ENCODE data around the gene BCL2L13.

Gene BCL2L13

GRCh38 chr22:17777005-17777716, 138.6 kb downstream of the BCL2L13 start:
- in situ Hi-C loops (cut with MboI; ENCODE audit: low sequenced_read_pairs), result no loop called here

GRCh38 chr22:17777717-17778044, 139.1 kb downstream of the BCL2L13 start:
- in situ Hi-C loops (cut with MboI; ENCODE audit: low sequenced_read_pairs), result no loop called here

- in situ Hi-C loops (cut with MboI; ENCODE audit: low sequenced_read_pairs), result no loop called here
Observed at GRCh38 chr22:17778412-17778976, 139.9 kb downstream of the BCL2L13 start.

DNA sequence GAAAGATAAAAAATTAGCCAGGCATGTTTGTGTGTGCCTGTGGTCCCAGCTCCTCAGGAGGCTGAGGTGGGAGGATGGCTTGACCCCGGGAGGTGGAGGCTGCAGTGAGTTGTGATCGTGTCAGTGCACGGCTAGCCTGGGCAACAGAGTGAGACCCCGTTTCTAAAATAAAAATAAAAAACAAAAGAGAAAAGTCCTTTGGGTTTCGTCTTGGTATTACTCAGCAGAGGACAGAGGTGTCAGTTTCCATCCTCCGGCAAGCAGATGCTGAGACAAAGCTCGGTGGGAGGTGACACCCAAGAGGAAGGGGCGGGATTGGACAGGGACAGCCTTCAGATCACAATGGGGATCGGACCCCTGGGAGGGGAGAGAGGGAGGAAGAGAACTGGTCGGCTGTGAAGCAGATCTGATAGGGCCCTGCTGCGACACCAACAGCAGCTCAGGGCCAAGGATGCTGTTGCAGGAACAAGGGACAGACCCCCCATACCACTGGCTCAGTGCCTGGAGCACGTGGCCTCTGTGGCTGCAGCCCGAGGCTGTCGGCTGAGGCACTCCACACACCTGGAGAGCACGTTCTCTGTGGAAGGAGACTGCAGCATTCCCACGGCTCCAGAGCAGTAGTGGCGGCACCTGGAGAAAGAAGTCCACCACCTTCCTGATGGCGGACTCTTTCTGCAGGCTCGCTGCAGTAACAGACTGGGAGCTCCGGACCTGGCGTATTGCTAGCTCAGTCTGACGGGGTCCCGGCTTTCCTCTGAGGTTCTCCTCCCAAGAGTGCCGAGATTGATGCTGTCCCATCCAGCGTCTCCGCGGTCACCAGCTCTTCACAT, 140.9 kb downstream of the BCL2L13 start:
- in situ Hi-C loops (cut with MboI; ENCODE audit: low sequenced_read_pairs), result no loop called here

DNA sequence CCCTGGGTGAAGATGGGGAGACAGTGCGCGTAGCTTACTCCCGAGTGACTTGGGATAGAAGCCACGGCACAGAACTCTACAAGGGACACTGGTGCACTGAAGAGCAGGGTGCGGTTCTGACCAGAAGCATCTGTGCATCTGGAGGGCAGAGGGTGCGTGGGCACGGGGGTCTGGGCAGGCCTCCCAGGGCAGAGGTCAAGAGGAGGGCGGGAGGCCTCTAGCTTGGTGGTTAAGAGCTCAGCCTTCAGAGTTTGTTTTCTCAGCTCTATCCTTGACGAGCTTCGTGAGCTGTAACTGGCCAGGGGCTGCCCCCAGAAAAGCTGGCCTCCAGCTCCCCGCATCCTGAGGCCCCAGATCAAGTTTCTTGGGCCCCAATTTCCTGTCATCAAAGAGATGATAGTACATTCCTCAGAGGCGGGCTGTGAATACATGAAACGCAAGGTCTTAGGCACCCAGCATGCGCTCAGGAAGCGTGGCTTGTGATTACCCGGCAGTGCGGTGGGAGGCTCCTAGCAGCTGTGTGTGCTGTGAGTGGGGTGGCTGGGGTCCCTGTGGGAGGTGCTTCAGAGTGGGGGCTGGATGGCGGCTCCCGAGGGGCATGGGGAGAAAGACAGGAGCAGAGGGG, 141.7 kb downstream of the BCL2L13 start:
- in situ Hi-C loops (cut with MboI; ENCODE audit: low sequenced_read_pairs), result no loop called here

Measured in HL-60/S4 treated with retinoic acid at 250 ng/mL for 4 days and 3 days (cell line).